ENCODE results near the gene C1D. TPM values are rescaled to one million over a fixed set of nuclear protein-coding genes. Genes with fewer than 3 reads are reported as not detected.

Gene C1D
- total and polyA plus RNA-seq, 2 donors (not counting 1 experiment from before 2014, with no cell fraction given): 8.4 to 24.8 TPM

DNA sequence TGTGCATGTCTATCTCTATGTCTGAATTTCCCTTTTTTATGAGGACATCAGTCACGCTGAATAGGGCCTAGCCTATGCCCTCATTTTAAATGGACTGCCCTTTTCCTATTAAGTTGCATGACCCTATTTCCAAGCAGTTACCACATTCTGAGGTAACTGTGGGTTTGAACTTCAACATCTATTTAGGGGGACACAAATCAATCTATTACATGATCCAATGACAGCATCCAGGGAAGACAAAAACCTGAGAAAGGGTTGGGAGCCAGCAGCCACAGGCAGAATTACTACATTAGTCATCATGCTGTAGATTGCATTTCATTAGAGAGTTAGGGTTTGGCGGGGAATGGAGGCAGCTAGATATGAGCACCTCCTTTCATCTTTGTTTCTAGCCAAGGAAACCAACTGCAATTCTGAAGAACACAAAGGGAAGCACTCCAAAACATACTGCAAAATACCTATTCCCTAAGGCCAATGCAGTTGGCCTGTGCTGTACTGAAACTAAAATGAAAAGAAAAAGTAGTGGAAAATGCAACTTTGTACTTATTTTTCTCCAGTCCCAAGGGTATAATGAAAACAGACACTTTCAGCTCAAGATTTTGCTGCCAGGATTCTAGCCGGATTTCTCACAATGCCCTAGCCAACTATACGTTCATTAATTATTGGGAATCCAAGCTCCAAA is 40.4 kb upstream of the C1D start:
- peaks cover 7% of the 10 kb centered on the region for H3K4me1 Mint-ChIP-seq
- Histone ChIP-seq H3K79me2 (ENCODE audit: control insufficient read depth, insufficient read depth, low read length) (no peaks in the 10 kb centered on the region), H3K4me3 (ENCODE audit: control extremely low read depth in 1 of 5, extremely low read depth in 1 of 5, insufficient read depth in 1 of 5, low read depth in 2 of 5, low read length in 4 of 5) (no peak overlapping the region), H3K36me3 (replicated peaks in 1 of 2; ENCODE audit: control extremely low read depth in 1 of 2, control insufficient read depth in 1 of 2, extremely low read depth in 1 of 2, insufficient read depth in 2 of 2, low read length in 1 of 2) (no peaks in the 10 kb centered on the region), H3K9ac (ENCODE audit: low read length) (no peak overlapping the region), H3K9me3 (ENCODE audit: control extremely low read depth in 1 of 3, control insufficient read depth in 2 of 3, insufficient read depth in 1 of 3, low read length in 2 of 3) (peaks cover 3 to 13% (median 7%) of the 10 kb centered on the region in 3 donors), H3K4me2 (replicated peaks; ENCODE audit: low read depth, low read length, poor library complexity, severe bottlenecking) (no peak overlapping the region), H3K27me3 (replicated peaks in 1 of 4; ENCODE audit: control extremely low read depth in 1 of 4, control insufficient read depth in 3 of 4, insufficient read depth in 4 of 4, low read length in 3 of 4) (no peaks in the 10 kb centered on the region), H4K20me1 (ENCODE audit: control insufficient read depth, insufficient read depth, low read length, poor library complexity, severe bottlenecking) (no peaks in the 10 kb centered on the region), H3K27ac (ENCODE audit: low read length in 2 of 2) (no peak overlapping the region), H3K4me1 (ENCODE audit: control insufficient read depth in 2 of 2, insufficient read depth in 2 of 2, low read length in 2 of 2) (peaks cover 0 to 2% of the 10 kb centered on the region in 2 donors), H2AFZ (ENCODE audit: insufficient read depth, low read depth, low read length, poor library complexity, severe bottlenecking) (no peak overlapping the region)
- ATAC-seq (ENCODE audit: low read depth) (no peak), DNase-seq (no peak)
- H3K4me3 Mint-ChIP-seq: no peak overlapping the region
- POLR2A ChIA-PET: no interaction called here
- CTCF ChIA-PET: interaction anchor here (1.1 kb wide), 1 partner anchor 19 kb away, joined by 4 read pairs; no protein-coding TSS in a partner anchor
- no peak overlapping the region for H3K27ac Mint-ChIP-seq
- 95% methylated on average over 3 of the region's 4 CpGs for WGBS (ENCODE audit: insufficient coverage)
- no peak for TF ChIP-seq EZH2 (IDR thresholded peaks at IDR 0.05; ENCODE audit: borderline replicate concordance, insufficient read depth, low read depth, low read length, poor library complexity, severe bottlenecking)
- TF ChIP-seq, protein P1, sequence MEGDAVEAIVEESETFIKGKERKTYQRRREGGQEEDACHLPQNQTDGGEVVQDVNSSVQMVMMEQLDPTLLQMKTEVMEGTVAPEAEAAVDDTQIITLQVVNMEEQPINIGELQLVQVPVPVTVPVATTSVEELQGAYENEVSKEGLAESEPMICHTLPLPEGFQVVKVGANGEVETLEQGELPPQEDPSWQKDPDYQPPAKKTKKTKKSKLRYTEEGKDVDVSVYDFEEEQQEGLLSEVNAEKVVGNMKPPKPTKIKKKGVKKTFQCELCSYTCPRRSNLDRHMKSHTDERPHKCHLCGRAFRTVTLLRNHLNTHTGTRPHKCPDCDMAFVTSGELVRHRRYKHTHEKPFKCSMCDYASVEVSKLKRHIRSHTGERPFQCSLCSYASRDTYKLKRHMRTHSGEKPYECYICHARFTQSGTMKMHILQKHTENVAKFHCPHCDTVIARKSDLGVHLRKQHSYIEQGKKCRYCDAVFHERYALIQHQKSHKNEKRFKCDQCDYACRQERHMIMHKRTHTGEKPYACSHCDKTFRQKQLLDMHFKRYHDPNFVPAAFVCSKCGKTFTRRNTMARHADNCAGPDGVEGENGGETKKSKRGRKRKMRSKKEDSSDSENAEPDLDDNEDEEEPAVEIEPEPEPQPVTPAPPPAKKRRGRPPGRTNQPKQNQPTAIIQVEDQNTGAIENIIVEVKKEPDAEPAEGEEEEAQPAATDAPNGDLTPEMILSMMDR (IDR thresholded peaks at IDR 0.05): no peak
- no peaks in the 10 kb centered on the region for H3K27me3 Mint-ChIP-seq
- intact Hi-C loops (cut with micrococcal nuclease): no loop called here
- peaks cover 7% of the 10 kb centered on the region for H3K9me3 Mint-ChIP-seq (ENCODE audit: insufficient read depth)

- POLR2A ChIA-PET: no interaction called here
- H3K4me1 ChIP-seq (ENCODE audit: control insufficient read depth in 2 of 2, insufficient read depth in 2 of 2, low read length in 2 of 2): peaks cover 0 to 2% of the 10 kb centered on the region in 2 donors
- Mint-ChIP-seq H3K27me3 (no peaks in the 10 kb centered on the region), H3K4me1 (peaks cover 7% of the 10 kb centered on the region), H3K9me3 (ENCODE audit: insufficient read depth) (no peaks in the 10 kb centered on the region), H3K27ac (no peak overlapping the region), H3K4me3 (no peak overlapping the region)
- TF ChIP-seq EZH2 (IDR thresholded peaks at IDR 0.05; ENCODE audit: borderline replicate concordance, insufficient read depth, low read depth, low read length, poor library complexity, severe bottlenecking): no peak
- TF ChIP-seq, protein P1 (IDR thresholded peaks at IDR 0.05): no peak
- peaks cover 0 to under 1% (median 0%) of the 10 kb centered on the region in 3 donors for H3K9me3 ChIP-seq (ENCODE audit: control extremely low read depth in 1 of 3, control insufficient read depth in 2 of 3, insufficient read depth in 1 of 3, low read length in 2 of 3)
- H4K20me1 ChIP-seq (ENCODE audit: control insufficient read depth, insufficient read depth, low read length, poor library complexity, severe bottlenecking): no peaks in the 10 kb centered on the region
- H3K36me3 ChIP-seq (replicated peaks in 1 of 2; ENCODE audit: control extremely low read depth in 1 of 2, control insufficient read depth in 1 of 2, extremely low read depth in 1 of 2, insufficient read depth in 2 of 2, low read length in 1 of 2): no peaks in the 10 kb centered on the region
- DNase-seq (no peak), ATAC-seq (ENCODE audit: low read depth) (no peak)
- H3K9ac ChIP-seq (ENCODE audit: low read length): no peak overlapping the region
- CTCF ChIA-PET: no interaction called here
- WGBS (ENCODE audit: insufficient coverage): no CpG with 5 or more reads among the region's 1 CpG
- no peaks in the 10 kb centered on the region for H3K27me3 ChIP-seq (replicated peaks in 1 of 4; ENCODE audit: control extremely low read depth in 1 of 4, control insufficient read depth in 3 of 4, insufficient read depth in 4 of 4, low read length in 3 of 4)
- no peak overlapping the region for H3K4me2 ChIP-seq (replicated peaks; ENCODE audit: low read depth, low read length, poor library complexity, severe bottlenecking)
- no peak overlapping the region for H2AFZ ChIP-seq (ENCODE audit: insufficient read depth, low read depth, low read length, poor library complexity, severe bottlenecking)
- H3K4me3 ChIP-seq (ENCODE audit: control extremely low read depth in 1 of 5, extremely low read depth in 1 of 5, insufficient read depth in 1 of 5, low read depth in 2 of 5, low read length in 4 of 5): no peak overlapping the region
- no peaks in the 10 kb centered on the region for H3K79me2 ChIP-seq (ENCODE audit: control insufficient read depth, insufficient read depth, low read length)
- intact Hi-C loops (cut with micrococcal nuclease): no loop called here
- H3K27ac ChIP-seq (ENCODE audit: low read length in 2 of 2): no peak overlapping the region
Measured at GRCh38 chr2:68100189-68100588, 37.4 kb upstream of the C1D start.
